Stomach (tissue), 9 donors: ENCODE results near the gene DNASE1L3. TPM values are rescaled to one million over a fixed set of nuclear protein-coding genes. Genes with fewer than 3 reads are reported as not detected.
"Not testable (repeated sequence)": the region's sequence is repeated elsewhere in the genome, so short reads cannot be mapped to it uniquely, and the experiment has no call there.

Source experiments
- DNase-seq, 2 donors: peaks; one replicate each; pipeline versions ENCODE4 v3.0.0 to v3.0.0-alpha.2; 2013 to 2019
- H3K27ac ChIP-seq, 5 donors: fragments of 200-600 bp in 4 of 5; sonication (generic) in 4 of 5; one replicate each; pipeline ENCODE4 v1.5.1; 2013 to 2019; ENCODE audit warnings: mild to moderate bottlenecking in 1 of 5, moderate library complexity in 1 of 5
- H3K27me3 ChIP-seq, 3 donors: fragments of 200-600 bp; sonication (generic); one replicate each; pipeline ENCODE4 v1.5.1; 2017 to 2019; ENCODE audit warnings: mixed run types in 1 of 3
- H3K36me3 ChIP-seq, 4 donors: fragments of 200-600 bp; sonication (generic); 1 replicate in 3 of 4; 2 replicates in 1 of 4; pipeline ENCODE4 v1.5.1; 2016 to 2019
- H3K4me1 ChIP-seq, 4 donors: fragments of 200-600 bp; sonication (generic); one replicate each; pipeline ENCODE4 v1.5.1; 2016 to 2019
- H3K4me3 ChIP-seq, 4 donors: fragments of 200-600 bp; sonication (generic) in 3 of 4; one replicate each; pipeline ENCODE4 v1.5.1; 2016 to 2019; ENCODE audit warnings: mild to moderate bottlenecking in 1 of 4
- H3K9me3 ChIP-seq, 4 donors: fragments of 200-600 bp; sonication (generic); one replicate each; pipeline ENCODE4 v1.5.1; 2016 to 2019
- EP300 ChIP-seq: sonication (generic); formaldehyde crosslinking; IDR thresholded peaks from one replicate; pipeline ENCODE4 v1.6.1; 2017; ENCODE audit warnings: antibody characterized with exemption
- POLR2A ChIP-seq, 4 donors: fragments of 450-650 bp; IDR thresholded peaks; one replicate each; pipeline ENCODE4 v1.6.1; 2016; ENCODE audit warnings: antibody characterized with exemption in 4 of 4, control low read depth in 2 of 4, mild to moderate bottlenecking in 1 of 4, moderate library complexity in 1 of 4
- POLR2AphosphoS5 ChIP-seq, 3 donors: sonication (generic); formaldehyde crosslinking; IDR thresholded peaks; one replicate each; pipeline ENCODE4 v1.6.1; 2016; ENCODE audit warnings: antibody characterized with exemption in 3 of 3
- WGBS, 5 donors: extraction: QIAGEN DNeasy Blood & Tissue Kit in 3 of 5; methylation state at CpG; one replicate each; pipeline versions ENCODE4 v1.1.5 to v1.1.7; 2013 to 2018; 5-methylcytosine and 5-hydroxymethylcytosine counted together
- intact Hi-C: fragments of 100-400 bp; cut with DNase I; formaldehyde crosslinking; loops from one replicate; pipeline ENCODE4 v1.15.1; 2023; ENCODE audit warnings: low total_unique reads
- polyA plus RNA-seq, 3 donors: library from polyadenylated mRNA; stranded (reverse); fragments of 200-250 nt; gene quantifications; one replicate each; pipeline ENCODE4 v1.2.3, GENCODE V29; 2013
- total RNA-seq, 5 donors: library from RNA; depleted of rRNA; stranded (reverse); fragments of >200 nt; gene quantifications; one replicate each; pipeline versions ENCODE4 v1.1.0 to v1.2.3, GENCODE V29; 2014 to 2016
- TF ChIP-seq, protein P1 (sequence below), 7 experiments: fragments of 450-650 bp in 4 of 7; fragments of 200-600 bp in 3 of 7; sonication (generic) in 3 of 7; IDR thresholded peaks; one replicate each; pipeline ENCODE4 v1.5.1; 2016 to 2019; ENCODE audit warnings: antibody characterized with exemption in 7 of 7, control low read depth in 2 of 7, mild to moderate bottlenecking in 1 of 7
- donor health status: healthy with polysubstance abuse.
- donor health status: Bipolar disorder and iron deficiency.
- donor health status: healthy.

Gene DNASE1L3
- total and polyA plus RNA-seq, 8 donors: 0.43 to 10.4 (median 3.1) TPM; not detected in 2

GRCh38 chr3:58250093-58250707 is 39.4 kb upstream of the DNASE1L3 start:
- H3K36me3 ChIP-seq: no peaks in the 10 kb centered on the region
- peak overlapping the region; percentile 53 to 77 (median 75) for H3K27ac ChIP-seq
- WGBS, 5 donors: 63 to 82% (median 69%) methylated on average over 8 of the region's 8 CpGs
- intact Hi-C loops: no loop called here
- no peak overlapping the region for H3K4me3 ChIP-seq
- DNase-seq: peak in 1 of 2 donors; percentile 41
- H3K27me3 ChIP-seq: no peaks in the 10 kb centered on the region
- H3K9me3 ChIP-seq: no peaks in the 10 kb centered on the region
- TF ChIP-seq EP300: no peak
- TF ChIP-seq POLR2A (IDR thresholded peaks at IDR 0.05): no peak
- no peak for TF ChIP-seq POLR2AphosphoS5 (IDR thresholded peaks at IDR 0.05)
- TF ChIP-seq, protein P1, sequence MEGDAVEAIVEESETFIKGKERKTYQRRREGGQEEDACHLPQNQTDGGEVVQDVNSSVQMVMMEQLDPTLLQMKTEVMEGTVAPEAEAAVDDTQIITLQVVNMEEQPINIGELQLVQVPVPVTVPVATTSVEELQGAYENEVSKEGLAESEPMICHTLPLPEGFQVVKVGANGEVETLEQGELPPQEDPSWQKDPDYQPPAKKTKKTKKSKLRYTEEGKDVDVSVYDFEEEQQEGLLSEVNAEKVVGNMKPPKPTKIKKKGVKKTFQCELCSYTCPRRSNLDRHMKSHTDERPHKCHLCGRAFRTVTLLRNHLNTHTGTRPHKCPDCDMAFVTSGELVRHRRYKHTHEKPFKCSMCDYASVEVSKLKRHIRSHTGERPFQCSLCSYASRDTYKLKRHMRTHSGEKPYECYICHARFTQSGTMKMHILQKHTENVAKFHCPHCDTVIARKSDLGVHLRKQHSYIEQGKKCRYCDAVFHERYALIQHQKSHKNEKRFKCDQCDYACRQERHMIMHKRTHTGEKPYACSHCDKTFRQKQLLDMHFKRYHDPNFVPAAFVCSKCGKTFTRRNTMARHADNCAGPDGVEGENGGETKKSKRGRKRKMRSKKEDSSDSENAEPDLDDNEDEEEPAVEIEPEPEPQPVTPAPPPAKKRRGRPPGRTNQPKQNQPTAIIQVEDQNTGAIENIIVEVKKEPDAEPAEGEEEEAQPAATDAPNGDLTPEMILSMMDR (IDR thresholded peaks at IDR 0.05): no peak
- peaks cover 0 to 56% (median 15%) of the 10 kb centered on the region in 4 donors for H3K4me1 ChIP-seq

DNA sequence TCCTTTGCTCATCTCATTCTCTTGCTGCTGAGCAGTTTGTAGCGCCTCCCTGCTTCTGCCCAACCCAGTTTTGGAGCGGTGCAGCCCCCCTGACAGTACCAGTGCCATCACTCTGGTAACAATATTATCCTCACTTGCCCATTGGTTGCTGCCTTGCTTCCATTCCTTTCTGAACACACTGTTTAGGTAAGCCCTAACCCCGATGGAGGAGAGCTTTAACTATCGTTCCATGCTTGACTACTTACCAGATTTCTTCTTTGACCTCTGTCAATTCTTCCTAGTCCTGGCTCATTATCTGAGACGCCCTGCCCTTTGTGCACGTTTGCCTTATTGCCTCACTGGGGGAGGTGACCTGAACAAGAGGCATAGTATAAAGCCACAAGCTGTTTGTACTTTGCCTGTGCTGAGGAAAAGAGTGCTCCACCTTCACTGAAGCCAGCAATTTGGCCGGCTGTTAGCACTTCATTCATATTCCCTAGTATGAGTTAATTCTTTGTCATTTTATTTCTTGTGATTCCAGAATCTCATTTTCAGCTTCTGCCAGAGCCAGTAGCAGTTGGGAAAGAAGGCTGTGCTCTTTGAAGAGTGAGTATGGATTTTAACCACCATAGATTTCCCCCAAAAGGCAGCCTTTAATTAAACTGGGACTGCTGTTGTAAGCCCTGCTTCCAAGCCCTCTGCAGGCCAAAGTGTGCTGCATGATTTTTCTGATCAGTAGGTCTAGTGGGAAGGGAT is 38.8 kb upstream of the DNASE1L3 start:
- intact Hi-C loops: no loop called here
- 35 to 49% (median 42%) methylated on average over 7 of the region's 7 CpGs for WGBS, 5 donors
- peak; percentile 63 to 78 for DNase-seq
- H3K4me3 ChIP-seq: no peak overlapping the region
- H3K27ac ChIP-seq: peak overlapping the region; percentile 53 to 77 (median 75)
- H3K9me3 ChIP-seq: no peaks in the 10 kb centered on the region
- peaks cover 0 to 56% (median 15%) of the 10 kb centered on the region in 4 donors for H3K4me1 ChIP-seq
- H3K36me3 ChIP-seq: no peaks in the 10 kb centered on the region
- TF ChIP-seq, protein P1 (IDR thresholded peaks at IDR 0.05): no peak
- peak in 2 of 3 donors; percentile 53 to 74 for TF ChIP-seq POLR2AphosphoS5 (IDR thresholded peaks at IDR 0.05)
- no peak for TF ChIP-seq POLR2A (IDR thresholded peaks at IDR 0.05)
- TF ChIP-seq EP300: no peak
- H3K27me3 ChIP-seq: no peaks in the 10 kb centered on the region

DNA sequence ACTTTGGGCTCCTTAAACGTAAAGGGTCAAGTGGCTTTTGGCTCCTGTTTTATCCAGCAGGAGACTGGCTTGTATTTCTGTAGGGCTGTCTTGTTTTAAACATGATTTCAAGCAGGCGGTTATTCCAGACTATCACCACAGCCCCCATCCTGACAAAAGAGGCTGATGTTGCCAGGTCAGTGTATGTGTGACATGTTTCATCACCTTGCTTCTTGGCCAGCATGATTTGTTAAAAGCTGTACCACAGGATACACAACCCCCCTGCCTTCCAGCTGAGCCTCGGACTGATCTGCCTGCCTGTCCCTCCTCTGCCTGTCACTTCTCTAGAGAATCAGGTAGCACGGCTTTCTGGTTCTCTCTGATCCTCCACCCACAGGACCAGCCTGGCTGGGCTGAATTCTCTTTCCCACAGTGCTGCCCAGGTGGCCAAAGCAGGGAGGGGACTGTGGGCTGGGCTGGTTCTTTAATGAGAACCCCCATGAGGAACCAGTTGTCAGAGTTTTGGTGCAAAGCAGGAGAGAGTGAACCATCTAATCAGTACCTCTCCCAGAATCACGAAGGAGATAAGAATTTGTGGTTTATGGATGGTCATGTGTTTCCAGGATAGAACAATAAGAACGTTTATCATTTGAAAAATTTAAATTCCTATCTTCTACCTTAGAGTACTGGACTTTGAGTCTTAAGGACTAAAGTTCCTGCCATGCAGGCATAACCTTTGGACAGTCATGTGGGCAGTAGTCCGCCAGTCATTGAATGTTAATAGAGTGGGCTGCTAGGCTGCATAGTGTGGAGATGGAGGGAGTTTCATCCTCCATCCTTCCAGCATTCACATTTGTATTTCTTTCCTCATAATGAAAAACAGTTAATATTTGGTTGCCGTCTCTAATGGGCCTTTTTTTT is 35.6 kb upstream of the DNASE1L3 start:
- H3K27ac ChIP-seq: no peak overlapping the region
- no peaks in the 10 kb centered on the region for H3K27me3 ChIP-seq
- no peaks in the 10 kb centered on the region for H3K9me3 ChIP-seq
- no peaks in the 10 kb centered on the region for H3K36me3 ChIP-seq
- DNase-seq: no peak
- 54 to 75% (median 61%) methylated on average over 8 of the region's 8 CpGs for WGBS, 5 donors
- intact Hi-C loops: no loop called here
- H3K4me1 ChIP-seq: peaks cover 0 to 64% (median 14%) of the 10 kb centered on the region in 4 donors
- H3K4me3 ChIP-seq: no peak overlapping the region
- no peak for TF ChIP-seq EP300
- no peak for TF ChIP-seq POLR2AphosphoS5 (IDR thresholded peaks at IDR 0.05)
- TF ChIP-seq, protein P1 (IDR thresholded peaks at IDR 0.05): no peak
- no peak for TF ChIP-seq POLR2A (IDR thresholded peaks at IDR 0.05)

DNA sequence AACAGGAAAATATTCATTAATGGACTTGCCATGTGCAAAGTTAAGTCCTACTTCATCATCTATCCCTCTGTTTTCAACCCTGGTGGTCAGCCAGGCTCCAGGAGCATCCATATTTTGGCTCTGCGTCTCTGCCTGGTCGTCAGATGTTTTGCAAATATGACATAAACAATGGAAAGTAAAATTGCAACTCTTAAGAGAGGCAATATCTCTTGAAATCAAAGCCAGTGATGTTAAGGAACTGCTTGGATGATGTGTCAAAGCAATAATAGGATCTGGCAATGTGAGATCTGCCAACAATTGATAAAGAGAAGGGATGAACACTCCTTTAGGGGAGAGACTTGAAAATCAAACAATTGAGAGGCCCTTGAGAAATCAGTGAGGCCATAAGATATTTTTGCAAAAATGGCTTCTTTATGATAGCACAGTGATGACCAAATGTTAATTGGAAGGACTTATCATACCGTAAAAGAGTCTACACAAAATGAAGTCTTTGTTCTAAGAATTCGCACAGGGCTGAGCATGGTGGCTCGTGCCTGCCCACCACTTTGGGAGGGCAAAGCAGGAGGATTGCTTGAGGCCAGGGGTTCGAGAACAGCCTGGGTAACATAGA is 33.3 kb upstream of the DNASE1L3 start:
- Histone ChIP-seq H3K36me3 (no peaks in the 10 kb centered on the region), H3K9me3 (no peaks in the 10 kb centered on the region), H3K27me3 (no peaks in the 10 kb centered on the region), H3K27ac (no peak overlapping the region), H3K4me3 (no peak overlapping the region), H3K4me1 (peaks cover 0 to 50% (median 13%) of the 10 kb centered on the region in 4 donors)
- DNase-seq: no peak
- WGBS, 5 donors: 84 to 92% (median 90%) methylated on average over 6 of the region's 6 CpGs
- intact Hi-C loops: no loop called here
- TF ChIP-seq, protein P1 (IDR thresholded peaks at IDR 0.05): no peak
- TF ChIP-seq POLR2AphosphoS5 (IDR thresholded peaks at IDR 0.05): no peak
- TF ChIP-seq POLR2A (IDR thresholded peaks at IDR 0.05): no peak
- TF ChIP-seq EP300: no peak

GRCh38 chr3:58242860-58243259 is 32.1 kb upstream of the DNASE1L3 start:
- H3K27me3 ChIP-seq, intact Hi-C loops, H3K9me3 ChIP-seq, H3K4me3 ChIP-seq, H3K27ac ChIP-seq, H3K36me3 ChIP-seq, DNase-seq: not testable (repeated sequence)
- 63 to 78% (median 72%) methylated on average over 4 of the region's 4 CpGs for WGBS, 5 donors
- peaks cover 4 to 55% (median 23%) of the 10 kb centered on the region in 4 donors for H3K4me1 ChIP-seq
